ENCODE measurements around the gene OR2T6.
"Not testable (repeated sequence)": the region's sequence is repeated elsewhere in the genome, so short reads cannot be mapped to it uniquely, and the experiment has no call there.

Gene OR2T6, protein sequence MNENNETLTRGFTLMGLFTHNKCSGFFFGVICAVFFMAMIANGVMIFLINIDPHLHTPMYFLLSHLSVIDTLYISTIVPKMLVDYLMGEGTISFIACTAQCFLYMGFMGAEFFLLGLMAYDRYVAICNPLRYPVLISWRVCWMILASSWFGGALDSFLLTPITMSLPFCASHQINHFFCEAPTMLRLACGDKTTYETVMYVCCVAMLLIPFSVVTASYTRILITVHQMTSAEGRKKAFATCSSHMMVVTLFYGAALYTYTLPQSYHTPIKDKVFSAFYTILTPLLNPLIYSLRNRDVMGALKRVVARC

DNA sequence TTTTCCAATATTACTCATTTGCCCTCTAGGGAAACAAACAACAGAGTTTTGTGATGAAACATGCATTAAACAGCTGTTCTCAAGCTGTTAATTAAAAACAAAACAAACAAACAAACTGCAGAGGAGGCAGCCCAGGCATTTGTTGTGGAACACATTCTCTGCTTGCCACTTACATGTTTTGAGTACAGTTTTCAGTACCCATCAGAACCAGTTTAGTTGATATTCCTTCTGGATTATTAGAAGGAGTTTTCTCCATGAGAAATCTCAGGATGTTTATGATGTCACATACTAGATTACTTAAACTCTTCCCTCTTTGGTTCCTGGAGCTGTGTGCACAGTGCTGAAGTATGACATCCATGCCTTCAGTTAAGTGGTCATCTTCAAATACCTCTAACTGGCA lies at the start of gene OR2T6:
TSS of gene OR2T6 (plus strand) at position 301 of the 400 bp plus-strand sequence. CDS start 11,863 bp downstream, outside the sequence.
- no peak for DNase-seq (ENCODE audit: low spot score)

DNA sequence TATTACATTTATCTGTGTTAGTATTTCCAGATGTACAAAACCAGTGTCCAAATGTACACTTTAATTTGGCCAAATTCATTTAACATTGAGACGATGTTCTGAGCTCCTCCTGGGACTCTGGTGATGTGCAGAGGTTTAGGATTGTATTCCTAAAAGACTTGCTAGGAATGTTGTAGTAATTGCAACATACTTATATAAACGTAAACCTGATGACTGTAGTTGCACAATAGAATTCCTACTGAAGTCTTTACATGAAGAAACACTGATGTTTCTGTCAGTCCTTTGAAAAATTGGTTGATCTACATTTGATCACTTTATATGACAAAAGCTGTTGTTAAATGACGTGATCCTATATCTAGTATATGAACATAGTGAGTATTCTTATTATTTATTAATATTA lies 32.1 kb upstream of the OR2T6 start:
- no peak for DNase-seq (ENCODE audit: low spot score)

DNA sequence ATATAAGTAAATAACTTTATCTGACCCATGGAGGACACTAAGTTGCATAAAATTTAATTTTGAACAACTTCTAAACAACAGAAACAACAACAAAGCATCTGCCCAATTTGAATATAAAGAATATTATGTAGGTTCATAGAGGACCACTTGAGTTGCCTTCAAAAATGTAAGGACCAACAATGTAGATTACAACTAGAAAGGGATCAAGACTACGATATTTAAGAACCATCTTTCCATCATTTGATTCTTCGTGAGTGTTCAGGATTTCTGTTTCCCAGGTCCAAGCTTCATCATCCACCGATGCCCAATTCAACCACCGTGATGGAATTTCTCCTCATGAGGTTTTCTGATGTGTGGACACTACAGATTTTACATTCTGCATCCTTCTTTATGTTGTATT lies 27.1 kb upstream of the OR2T6 start, which contains the start of gene OR14C36:
TSS of gene OR14C36 (plus strand) at position 301 of the 400 bp plus-strand sequence. CDS start at position 301, 0 bp downstream.
- DNase-seq (ENCODE audit: low spot score): no peak

DNA sequence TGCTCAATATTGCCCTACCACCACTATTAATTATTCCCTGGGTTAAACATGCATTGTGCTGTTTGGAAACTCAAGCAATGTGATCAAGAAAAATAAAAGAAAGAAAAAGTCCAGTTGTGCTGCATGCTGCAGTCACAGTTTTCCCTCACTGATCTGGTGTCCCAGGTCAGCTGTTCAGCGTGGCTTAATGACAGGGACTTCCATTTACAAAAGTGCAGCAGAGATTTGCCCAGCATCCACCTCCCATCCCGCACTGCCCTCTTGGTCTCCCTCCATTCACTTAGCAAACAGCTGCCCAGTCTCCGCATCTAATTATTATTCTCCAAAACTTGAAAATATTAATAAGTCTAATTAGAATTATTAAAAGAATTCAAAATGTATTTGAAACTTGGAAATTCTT lies 16.1 kb upstream of the OR2T6 start:
- DNase-seq (ENCODE audit: low spot score): no peak

DNA sequence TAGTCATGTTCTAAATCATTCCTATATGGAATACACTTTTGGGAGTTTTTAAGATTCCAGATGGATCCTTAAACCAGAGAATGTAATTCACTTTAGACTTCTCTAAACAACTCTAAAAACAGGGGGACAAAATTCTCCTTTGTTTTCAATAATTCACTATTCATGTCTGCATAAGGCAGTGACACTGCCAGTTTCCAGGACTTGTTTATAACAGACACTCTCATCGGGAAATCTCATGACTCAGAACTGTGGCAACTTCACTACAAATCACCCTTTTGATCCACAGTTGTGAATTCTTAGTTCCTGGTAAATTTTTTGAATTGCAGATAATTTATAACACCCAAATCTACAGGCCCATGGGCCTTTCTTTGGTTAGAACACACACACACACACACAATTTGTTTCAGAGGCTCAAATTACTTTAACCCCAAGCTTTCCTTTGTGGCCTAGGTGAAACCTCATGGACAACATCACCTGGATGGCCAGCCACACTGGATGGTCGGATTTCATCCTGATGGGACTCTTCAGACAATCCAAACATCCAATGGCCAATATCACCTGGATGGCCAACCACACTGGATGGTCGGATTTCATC lies 14.3 kb upstream of the OR2T6 start, which contains the start of gene OR2T4:
TSS of gene OR2T4 (plus strand) at position 545 of the 595 bp plus-strand sequence. CDS start at position 545, 0 bp downstream.
- DNase-seq (ENCODE audit: low spot score): no peak

DNA sequence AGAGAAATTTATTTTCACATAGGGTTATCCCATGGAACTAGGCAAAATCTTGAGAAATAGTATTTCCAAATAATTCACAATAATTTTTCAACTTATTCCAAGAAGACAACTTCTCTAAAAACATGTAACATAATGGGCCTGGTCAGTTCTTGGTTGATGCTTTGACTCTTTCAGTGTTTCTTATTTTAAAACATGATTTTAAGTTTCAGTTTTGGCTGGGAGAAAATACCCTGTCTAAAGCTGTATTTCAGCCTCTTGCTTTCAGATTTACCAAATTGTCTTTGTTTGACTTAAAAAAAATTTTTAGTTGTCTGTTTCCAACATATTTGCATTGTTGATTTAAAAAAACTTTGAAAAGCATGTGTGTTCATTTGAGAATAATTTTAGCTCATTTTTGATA lies 8.9 kb upstream of the OR2T6 start:
- DNase-seq (ENCODE audit: low spot score): no peak

DNA sequence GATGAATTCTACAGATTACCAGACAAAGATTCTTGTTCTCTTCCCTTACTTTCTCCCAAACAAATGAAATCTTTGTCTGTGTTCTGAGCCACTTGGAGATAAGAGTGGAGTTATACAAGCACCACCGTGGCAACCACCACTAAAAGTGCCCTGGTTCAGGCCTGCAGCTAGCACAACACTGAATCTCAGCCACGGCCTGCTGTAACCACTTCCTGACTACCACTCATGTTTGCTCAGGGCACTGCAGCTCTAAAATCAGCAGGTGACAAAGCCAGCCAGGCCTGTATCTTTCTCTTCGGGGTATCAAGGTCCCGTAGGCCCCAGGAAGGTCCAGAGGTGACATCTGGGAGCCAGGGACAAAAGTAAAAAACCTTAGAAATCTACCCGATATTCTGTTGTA lies 3.2 kb upstream of the OR2T6 start:
- DNase-seq (ENCODE audit: low spot score): no peak

DNA sequence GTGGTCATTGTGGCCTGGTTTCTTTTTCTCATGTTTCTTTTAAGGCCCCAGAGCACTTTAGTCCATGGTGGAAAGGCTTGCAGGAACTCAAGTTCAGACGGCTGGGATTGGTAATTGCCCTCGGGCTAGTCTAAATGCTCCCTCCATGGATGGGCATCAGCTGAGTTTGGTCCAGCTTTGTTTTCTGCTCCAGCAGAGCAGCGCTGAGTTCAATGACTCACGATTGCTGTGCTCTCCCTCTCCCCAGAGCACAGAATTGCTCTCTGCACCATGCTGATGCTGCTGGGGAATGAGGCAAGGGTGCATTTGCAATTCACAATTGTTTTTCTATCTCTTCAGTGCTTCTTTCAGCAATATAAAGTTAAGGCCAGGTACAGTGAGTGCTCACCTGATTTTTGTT lies 1.8 kb upstream of the OR2T6 start:
- DNase-seq (ENCODE audit: low spot score): no peak

DNA sequence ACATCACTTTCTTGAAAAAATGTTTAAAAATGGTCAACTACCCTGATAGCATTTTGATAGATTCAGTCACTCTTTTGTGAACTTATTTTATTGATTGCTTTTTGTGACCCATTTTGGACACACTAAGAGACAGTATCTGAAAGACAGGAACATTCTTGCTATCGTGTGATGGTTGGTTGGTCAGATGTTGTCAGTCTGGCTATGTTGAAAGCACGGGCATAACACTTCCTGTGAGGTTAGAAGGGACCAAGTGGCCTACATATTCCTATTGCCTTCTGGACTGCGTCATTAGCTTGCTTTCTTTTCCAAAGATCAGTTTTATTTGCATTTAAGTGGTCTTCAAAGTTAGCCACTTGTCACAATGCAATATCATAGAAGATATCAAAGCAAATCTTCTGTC lies 1.4 kb downstream of the OR2T6 start:
- DNase-seq (ENCODE audit: low spot score): no peak

DNA sequence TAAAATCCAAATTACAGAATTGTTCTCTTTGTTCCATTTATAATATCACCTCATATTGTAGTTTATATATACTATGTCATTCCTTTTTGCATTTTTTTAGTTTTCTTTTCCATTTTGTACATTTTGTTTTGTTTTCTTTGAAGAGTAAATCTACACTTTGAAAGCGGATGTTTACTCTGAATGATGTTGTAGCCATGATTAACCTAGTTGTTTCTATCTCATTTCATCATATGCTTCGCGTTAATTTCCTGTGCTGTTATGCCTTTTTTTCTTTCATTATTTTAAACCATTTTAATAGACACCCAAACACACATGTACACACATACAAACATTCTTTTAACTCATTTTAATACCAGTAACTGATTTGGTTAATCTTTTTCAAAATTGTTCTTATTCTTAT lies 5.3 kb downstream of the OR2T6 start:
- DNase-seq (ENCODE audit: low spot score): no peak

DNA sequence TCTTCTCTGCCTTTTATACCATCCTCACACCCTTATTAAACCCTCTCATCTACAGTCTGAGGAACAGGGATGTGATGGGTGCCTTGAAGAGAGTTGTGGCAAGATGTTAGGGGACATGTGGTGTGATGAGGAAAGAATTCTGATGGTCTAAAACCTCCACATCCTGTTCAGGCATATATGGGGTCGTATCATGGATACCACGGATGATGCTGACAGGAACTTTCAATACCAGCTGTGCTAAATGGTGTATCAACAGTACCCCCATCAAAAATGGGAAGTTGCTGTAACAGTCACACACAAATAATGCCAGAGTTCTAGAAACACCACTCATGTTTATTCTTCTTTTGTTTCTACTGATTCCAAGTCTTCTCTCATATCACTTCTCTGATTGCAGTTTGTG lies 12.9 kb downstream of the OR2T6 start:
- no peak for DNase-seq (ENCODE audit: low spot score)

DNA sequence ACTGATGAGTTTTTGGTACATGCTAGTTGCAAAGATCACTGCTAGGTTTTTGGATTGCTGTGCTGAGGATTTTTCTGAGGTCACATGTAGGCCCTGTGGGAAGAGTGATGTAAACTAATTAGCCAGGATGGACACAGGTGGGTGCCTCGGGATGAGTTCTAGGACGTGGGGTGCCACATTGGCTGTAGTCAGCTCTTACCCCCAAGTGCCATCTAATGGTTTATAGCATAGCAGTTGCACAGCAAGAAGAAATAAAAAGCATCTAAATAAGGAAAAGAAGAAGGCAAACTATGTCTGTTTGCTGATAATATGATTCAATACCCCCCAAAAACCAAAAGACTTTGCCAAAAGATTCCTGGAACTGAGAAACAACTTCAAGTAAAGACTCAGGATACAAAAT lies 17.5 kb downstream of the OR2T6 start:
- DNase-seq (ENCODE audit: low spot score): no peak

DNA sequence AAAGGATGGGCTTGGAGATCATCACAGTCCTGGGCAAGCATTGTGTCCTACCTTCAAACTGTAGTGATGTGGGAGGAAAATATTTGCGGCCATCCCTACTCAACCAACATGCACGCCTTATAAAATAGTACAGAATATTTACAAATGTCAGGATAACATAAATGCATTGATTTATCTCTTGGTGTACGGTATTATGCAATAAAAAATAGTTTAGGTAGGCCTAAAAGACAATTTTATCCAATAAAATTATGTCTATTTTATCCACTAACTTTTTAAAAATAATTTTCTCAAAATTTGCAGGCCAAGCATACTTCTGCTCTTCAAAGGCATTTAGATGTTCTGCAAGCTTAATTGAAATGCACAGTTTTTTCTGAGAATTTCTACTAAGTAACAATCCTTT lies 27.2 kb downstream of the OR2T6 start, which contains the start of gene OR2T1:
TSS of gene OR2T1 (plus strand) at position 301 of the 400 bp plus-strand sequence. CDS start 3,100 bp downstream, outside the sequence.
- DNase-seq (ENCODE audit: low spot score): no peak

DNA sequence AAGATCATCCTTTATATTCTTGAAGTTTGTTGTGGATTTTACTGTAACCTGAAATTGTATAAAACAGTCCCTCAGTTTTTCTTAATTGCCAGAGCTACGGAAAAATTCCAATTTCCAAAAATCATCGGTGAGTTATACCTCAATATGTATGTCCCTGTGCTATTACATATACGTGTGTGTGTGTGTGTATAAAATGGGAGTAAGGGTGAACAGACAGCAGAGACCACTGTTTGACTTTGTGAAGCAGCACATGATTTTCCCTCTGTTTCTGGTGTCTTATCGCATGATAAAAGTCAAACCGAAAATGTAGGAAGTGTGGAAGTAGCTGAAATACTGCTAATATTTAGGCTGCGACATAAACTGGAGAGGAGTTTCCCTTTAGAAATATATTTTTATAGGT lies 28.5 kb downstream of the OR2T6 start:
- DNase-seq (ENCODE audit: low spot score): no peak

DNA sequence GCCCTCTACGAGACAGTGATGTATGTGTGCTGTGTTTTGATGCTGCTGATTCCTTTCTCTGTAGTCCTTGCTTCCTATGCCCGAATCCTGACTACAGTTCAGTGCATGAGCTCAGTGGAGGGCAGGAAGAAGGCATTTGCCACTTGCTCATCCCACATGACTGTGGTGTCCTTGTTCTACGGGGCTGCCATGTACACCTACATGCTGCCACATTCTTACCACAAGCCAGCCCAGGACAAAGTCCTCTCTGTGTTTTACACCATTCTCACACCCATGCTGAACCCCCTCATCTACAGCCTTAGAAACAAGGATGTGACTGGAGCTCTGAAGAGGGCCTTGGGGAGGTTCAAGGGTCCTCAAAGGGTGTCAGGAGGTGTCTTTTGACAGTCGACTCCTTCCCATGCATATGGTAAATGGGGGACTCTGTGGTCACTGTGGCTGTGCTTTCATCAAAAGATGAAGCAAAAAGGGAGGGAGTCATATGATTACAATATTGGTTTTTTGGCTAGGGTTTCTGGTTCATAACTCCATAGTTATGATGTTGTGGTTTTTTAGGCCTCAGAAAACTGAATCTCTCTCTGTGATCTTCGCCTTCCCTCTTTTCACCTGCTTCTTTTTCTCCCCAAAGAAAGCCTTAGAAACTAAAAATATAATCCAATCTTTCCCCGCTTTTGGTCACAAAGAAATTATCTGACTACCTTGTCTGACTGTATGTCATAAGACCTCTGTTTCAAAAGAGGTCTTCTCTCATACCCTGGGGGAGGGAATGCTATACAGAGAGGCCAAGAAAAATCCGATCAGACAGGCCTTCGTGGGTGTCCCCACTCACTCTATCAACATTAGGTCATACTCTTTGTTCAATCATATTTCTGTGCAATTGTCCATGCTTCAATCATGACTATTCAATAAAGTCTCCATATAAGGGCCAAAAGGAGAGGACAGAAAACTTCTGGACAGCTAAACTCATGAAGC lies 31.5 kb downstream of the OR2T6 start:
- DNase-seq (ENCODE audit: low spot score): no peak

DNA sequence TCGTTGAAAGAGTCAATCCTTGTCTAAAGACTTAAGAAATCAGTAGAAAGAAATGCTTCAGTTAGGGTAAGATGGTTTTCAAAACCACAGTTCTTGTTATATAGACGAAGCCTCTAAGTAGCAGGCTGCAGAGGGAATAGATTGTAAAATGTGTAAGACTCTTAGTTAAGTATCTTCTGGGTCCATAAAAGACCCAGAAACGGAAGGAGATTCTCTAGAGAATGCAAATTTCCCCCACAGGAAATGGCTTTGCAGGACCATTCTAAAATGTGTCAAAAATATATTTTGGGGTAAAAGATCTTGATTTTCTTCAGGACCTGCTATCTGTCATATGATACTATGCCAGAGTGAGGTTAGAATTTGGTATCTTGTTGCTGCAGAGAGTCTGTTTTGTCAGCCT lies 40.7 kb downstream of the OR2T6 start:
- DNase-seq (ENCODE audit: low spot score): no peak

DNA sequence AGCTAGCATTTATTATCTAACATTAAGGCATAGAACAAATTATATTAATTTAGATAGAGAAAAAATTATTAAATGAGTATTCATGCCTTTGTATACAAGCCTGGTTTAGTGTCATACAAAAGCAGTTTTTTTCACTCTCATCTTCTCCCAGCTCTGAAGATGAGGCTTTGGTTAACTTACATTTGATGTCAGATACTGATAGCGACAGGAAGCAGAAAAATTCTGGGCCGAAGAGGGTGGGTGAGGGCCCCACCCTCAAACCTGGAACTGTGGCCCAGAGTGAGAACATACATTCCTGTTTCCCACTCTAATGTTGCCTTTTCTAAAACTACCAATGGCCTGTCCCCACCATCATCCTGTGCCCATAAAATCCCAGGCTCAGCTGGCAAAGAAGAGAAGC lies 42.3 kb downstream of the OR2T6 start:
- DNase-seq (ENCODE audit: low spot score): no peak

DNA sequence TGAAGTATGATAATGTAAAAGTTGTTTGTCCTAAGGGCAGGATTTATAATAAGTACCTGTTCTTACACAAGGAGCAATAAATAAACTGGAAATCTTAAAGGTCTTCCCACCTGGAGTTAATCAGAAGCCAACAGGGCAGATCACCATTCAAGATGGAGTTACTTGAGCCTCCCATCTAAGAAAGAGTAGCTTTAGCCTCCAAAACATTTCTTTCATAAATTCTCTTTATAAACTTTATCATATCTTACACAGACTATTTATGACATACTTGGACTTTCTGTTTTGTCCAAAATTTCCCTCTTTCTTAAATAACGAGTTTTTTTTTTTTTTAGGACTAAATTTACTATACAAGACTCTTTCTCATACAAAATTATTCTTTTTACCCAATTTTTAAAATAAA lies 45.8 kb downstream of the OR2T6 start:
- no peak for DNase-seq (ENCODE audit: low spot score)

DNA sequence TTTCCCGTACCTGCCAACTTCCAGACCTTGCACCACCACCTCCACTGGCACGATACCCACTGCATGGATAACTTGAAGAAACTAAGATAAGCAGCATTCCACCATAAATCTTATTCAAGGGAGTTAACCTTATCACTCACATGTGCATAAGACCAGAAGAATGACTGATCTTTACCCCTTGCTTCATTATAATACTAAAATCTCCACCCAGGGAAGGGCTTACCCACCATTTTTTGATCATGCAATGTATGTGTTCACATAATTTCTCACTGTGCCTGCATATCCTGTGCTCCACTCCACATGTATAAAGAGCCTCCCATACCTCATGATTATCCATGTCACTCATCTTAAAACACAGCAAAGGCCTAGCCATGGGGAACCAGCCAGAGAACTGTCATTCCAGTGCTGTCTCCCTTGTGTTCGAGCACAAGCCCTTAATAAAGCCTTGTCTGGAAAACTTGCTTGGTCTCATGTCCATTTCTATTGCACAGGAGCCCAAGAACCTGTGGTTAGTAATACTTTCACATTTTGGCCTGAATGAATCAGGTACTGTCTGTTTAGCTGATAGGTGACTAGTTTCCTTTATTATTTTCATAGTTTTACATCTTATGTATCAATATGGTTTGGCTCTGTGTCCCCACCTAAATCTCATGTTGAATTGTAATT lies 52.1 kb downstream of the OR2T6 start:
- not testable (repeated sequence) for DNase-seq (ENCODE audit: low spot score)

DNA sequence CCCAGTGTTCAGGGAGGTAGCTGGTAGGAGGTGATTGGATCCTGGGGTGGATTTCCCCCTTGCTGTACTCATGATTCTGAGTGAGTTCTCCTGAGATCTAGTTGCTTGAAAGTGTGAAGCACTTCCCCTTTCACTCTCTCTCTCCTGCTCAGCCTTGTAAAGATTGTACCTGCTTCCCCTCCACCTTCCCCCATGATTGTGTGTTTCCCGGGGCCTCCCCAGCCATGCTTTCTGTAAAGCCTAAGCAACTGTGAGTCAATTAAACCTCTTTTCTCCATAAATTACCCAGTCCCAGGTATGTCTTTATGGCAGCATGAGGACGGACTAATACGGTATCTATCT lies 52.6 kb downstream of the OR2T6 start:
- not testable (repeated sequence) for DNase-seq (ENCODE audit: low spot score)

DNA sequence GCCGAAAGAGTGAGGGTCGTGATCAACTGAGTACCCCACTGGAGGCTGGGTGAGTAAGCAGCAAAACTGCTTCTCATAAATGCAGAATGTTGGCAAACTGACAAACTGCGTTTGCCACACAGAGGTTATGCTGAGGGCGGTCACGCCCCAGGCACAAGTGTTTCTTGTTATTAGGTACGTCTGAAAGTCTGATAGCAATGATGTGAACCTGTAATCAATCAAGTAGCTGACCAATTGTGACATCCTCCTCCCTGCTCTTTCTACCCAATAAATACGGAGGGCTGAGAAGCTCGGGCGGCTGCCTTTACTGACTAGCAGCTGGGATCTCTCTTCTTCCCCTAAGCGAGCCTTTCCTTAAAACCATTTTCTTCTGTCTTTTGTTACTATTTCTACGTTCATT lies 56.1 kb downstream of the OR2T6 start:
- not testable (repeated sequence) for DNase-seq (ENCODE audit: low spot score)

DNA sequence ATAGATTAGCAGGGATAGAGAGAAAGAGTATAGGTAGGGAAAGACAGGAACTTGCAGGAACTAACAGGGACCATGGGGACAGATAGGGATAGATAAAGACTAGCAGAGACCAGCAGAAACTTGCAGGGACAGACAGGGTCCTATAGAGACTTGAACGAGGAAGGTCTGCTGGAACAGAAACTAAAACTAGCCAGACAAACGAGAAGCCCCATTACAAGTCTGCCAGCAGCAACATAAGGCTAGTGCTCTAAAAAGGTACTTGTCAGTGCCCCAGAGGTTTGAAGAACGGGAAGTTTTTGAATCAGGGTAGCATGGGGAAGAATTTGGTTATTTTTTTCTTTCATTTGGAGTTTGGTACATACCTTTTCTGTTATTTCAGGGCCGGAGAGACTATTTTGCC lies 56.7 kb downstream of the OR2T6 start:
- DNase-seq (ENCODE audit: low spot score): not testable (repeated sequence)
